HepG2 (cell line): ENCODE data around the gene PDC.

Experiments used
- POLR2A ChIP-seq, 2 experiments: IDR thresholded peaks; 2 replicates each; pipeline ENCODE4 v1.6.1; 2011; ENCODE audit warnings: low read depth in 2 of 2, low read length in 2 of 2, mild to moderate bottlenecking in 1 of 2, moderate library complexity in 1 of 2; ENCODE audit not compliant: insufficient read depth in 1 of 2
- SMAD1 ChIP-seq: sonication (generic); formaldehyde crosslinking; IDR thresholded peaks from 2 replicates; pipeline ENCODE4 v1.4.0; 2020; ENCODE audit warnings: missing genetic modification reagents, low read depth, mild to moderate bottlenecking, borderline replicate concordance

DNA sequence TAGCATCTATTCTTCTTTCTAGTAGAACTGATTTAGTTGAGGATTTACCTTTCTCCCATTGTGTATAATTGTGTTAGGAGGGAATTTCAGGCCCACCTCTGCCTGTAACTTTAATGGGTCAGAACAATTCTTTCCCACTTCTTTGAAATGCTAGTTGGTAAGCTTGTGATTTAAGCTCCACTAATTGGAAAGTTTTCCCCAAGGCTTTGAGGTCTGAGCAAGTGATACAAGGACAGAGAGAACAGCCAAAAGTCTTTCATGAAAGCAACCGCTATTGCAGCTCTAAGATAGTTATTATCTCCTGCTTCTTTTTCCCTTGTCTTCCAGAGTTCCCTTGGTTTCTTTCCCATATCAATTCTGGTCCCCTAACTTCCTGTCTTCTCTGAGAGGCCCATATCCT, 38.7 kb upstream of the PDC start:
- TF ChIP-seq POLR2A (IDR thresholded peaks at IDR 0.05; ENCODE audit: insufficient read depth in 1 of 2, low read depth in 2 of 2, low read length in 2 of 2) (no peak), SMAD1 (CRISPR knock-in tag) (no peak)
